ENCODE measurements around the gene CDHR3. TPM values are rescaled to one million over a fixed set of nuclear protein-coding genes. Genes with fewer than 3 reads are reported as not detected.

CDHR3 gene
- total and polyA plus RNA-seq, 9 of the 15 experiments (the other 6 are each of a cell fraction or from before 2014, with no cell fraction given): 0.03 to 0.66 (median 0.24) TPM; not detected in 1

DNA sequence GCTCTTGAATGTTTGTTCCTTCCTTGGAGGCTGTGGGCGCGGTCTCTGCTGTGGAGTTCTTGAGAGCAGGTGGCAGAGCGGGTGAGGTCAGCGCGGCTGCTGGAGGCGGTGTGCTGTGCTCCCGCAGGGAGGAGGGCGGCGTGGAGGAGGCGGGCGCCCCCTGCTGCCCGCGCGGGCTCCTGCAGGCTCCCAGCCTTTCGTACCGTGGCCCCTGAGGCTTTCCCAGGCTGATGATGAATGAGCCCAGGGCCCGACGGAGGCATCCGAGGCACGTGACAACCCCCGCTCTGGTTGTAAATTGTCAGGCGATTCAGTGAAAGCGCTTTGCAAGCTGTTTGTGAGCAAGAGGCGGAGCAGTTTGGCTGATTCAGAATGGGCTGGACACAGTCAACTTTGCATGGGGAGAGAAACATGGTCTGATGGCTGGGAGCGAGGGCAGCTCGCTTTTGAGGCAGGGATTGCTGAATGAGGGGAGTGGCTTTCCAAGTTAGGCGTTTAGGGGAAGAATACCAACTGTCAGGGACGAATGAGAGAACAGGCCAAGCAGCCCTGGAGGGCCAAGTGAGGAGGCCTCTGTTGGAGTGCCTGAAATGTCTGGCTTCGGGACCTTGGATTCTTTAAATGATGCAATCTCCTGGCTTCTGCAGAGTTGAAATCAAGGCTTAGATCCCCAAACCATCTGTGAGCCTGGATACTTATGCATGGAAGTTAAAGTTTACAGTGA lies 46.6 kb downstream of the CDHR3 start (continued):
- TF ChIP-seq, protein P1, sequence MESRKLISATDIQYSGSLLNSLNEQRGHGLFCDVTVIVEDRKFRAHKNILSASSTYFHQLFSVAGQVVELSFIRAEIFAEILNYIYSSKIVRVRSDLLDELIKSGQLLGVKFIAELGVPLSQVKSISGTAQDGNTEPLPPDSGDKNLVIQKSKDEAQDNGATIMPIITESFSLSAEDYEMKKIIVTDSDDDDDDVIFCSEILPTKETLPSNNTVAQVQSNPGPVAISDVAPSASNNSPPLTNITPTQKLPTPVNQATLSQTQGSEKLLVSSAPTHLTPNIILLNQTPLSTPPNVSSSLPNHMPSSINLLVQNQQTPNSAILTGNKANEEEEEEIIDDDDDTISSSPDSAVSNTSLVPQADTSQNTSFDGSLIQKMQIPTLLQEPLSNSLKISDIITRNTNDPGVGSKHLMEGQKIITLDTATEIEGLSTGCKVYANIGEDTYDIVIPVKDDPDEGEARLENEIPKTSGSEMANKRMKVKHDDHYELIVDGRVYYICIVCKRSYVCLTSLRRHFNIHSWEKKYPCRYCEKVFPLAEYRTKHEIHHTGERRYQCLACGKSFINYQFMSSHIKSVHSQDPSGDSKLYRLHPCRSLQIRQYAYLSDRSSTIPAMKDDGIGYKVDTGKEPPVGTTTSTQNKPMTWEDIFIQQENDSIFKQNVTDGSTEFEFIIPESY (CRISPR knock-in tag; IDR thresholded peaks at IDR 0.05): peak; percentile 87
- TF ChIP-seq MEIS2 (IDR thresholded peaks at IDR 0.05; ENCODE audit: partially characterized antibody) (peak; percentile 88), ZNF408 (CRISPR knock-in tag; IDR thresholded peaks at IDR 0.05; ENCODE audit: low read depth) (no peak), SMAD2 (IDR thresholded peaks at IDR 0.05; ENCODE audit: low read depth, low read length) (no peak), CREM (IDR thresholded peaks at IDR 0.05; ENCODE audit: low read depth) (peak; percentile 45), CBX3 (IDR thresholded peaks at IDR 0.05; ENCODE audit: borderline replicate concordance in 1 of 2, low read length in 2 of 2) (peak in 1 of 2 experiments; percentile 73; a peak in 1 of 3 replicates)
- TF ChIP-seq, protein P2, sequence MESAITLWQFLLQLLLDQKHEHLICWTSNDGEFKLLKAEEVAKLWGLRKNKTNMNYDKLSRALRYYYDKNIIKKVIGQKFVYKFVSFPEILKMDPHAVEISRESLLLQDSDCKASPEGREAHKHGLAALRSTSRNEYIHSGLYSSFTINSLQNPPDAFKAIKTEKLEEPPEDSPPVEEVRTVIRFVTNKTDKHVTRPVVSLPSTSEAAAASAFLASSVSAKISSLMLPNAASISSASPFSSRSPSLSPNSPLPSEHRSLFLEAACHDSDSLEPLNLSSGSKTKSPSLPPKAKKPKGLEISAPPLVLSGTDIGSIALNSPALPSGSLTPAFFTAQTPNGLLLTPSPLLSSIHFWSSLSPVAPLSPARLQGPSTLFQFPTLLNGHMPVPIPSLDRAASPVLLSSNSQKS (CRISPR knock-in tag; IDR thresholded peaks at IDR 0.05): no peak
- TF ChIP-seq, protein P3, sequence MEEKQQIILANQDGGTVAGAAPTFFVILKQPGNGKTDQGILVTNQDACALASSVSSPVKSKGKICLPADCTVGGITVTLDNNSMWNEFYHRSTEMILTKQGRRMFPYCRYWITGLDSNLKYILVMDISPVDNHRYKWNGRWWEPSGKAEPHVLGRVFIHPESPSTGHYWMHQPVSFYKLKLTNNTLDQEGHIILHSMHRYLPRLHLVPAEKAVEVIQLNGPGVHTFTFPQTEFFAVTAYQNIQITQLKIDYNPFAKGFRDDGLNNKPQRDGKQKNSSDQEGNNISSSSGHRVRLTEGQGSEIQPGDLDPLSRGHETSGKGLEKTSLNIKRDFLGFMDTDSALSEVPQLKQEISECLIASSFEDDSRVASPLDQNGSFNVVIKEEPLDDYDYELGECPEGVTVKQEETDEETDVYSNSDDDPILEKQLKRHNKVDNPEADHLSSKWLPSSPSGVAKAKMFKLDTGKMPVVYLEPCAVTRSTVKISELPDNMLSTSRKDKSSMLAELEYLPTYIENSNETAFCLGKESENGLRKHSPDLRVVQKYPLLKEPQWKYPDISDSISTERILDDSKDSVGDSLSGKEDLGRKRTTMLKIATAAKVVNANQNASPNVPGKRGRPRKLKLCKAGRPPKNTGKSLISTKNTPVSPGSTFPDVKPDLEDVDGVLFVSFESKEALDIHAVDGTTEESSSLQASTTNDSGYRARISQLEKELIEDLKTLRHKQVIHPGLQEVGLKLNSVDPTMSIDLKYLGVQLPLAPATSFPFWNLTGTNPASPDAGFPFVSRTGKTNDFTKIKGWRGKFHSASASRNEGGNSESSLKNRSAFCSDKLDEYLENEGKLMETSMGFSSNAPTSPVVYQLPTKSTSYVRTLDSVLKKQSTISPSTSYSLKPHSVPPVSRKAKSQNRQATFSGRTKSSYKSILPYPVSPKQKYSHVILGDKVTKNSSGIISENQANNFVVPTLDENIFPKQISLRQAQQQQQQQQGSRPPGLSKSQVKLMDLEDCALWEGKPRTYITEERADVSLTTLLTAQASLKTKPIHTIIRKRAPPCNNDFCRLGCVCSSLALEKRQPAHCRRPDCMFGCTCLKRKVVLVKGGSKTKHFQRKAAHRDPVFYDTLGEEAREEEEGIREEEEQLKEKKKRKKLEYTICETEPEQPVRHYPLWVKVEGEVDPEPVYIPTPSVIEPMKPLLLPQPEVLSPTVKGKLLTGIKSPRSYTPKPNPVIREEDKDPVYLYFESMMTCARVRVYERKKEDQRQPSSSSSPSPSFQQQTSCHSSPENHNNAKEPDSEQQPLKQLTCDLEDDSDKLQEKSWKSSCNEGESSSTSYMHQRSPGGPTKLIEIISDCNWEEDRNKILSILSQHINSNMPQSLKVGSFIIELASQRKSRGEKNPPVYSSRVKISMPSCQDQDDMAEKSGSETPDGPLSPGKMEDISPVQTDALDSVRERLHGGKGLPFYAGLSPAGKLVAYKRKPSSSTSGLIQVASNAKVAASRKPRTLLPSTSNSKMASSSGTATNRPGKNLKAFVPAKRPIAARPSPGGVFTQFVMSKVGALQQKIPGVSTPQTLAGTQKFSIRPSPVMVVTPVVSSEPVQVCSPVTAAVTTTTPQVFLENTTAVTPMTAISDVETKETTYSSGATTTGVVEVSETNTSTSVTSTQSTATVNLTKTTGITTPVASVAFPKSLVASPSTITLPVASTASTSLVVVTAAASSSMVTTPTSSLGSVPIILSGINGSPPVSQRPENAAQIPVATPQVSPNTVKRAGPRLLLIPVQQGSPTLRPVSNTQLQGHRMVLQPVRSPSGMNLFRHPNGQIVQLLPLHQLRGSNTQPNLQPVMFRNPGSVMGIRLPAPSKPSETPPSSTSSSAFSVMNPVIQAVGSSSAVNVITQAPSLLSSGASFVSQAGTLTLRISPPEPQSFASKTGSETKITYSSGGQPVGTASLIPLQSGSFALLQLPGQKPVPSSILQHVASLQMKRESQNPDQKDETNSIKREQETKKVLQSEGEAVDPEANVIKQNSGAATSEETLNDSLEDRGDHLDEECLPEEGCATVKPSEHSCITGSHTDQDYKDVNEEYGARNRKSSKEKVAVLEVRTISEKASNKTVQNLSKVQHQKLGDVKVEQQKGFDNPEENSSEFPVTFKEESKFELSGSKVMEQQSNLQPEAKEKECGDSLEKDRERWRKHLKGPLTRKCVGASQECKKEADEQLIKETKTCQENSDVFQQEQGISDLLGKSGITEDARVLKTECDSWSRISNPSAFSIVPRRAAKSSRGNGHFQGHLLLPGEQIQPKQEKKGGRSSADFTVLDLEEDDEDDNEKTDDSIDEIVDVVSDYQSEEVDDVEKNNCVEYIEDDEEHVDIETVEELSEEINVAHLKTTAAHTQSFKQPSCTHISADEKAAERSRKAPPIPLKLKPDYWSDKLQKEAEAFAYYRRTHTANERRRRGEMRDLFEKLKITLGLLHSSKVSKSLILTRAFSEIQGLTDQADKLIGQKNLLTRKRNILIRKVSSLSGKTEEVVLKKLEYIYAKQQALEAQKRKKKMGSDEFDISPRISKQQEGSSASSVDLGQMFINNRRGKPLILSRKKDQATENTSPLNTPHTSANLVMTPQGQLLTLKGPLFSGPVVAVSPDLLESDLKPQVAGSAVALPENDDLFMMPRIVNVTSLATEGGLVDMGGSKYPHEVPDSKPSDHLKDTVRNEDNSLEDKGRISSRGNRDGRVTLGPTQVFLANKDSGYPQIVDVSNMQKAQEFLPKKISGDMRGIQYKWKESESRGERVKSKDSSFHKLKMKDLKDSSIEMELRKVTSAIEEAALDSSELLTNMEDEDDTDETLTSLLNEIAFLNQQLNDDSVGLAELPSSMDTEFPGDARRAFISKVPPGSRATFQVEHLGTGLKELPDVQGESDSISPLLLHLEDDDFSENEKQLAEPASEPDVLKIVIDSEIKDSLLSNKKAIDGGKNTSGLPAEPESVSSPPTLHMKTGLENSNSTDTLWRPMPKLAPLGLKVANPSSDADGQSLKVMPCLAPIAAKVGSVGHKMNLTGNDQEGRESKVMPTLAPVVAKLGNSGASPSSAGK (IDR thresholded peaks at IDR 0.05): peak; percentile 32; the same call in 1 of the 2 replicates
- TF ChIP-seq, protein P4, sequence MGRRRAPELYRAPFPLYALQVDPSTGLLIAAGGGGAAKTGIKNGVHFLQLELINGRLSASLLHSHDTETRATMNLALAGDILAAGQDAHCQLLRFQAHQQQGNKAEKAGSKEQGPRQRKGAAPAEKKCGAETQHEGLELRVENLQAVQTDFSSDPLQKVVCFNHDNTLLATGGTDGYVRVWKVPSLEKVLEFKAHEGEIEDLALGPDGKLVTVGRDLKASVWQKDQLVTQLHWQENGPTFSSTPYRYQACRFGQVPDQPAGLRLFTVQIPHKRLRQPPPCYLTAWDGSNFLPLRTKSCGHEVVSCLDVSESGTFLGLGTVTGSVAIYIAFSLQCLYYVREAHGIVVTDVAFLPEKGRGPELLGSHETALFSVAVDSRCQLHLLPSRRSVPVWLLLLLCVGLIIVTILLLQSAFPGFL (CRISPR knock-in tag; IDR thresholded peaks at IDR 0.05): 0 out of 2 replicates have a peak, but pooled peaks have one; percentile 40

Measured in K562 (cell line).